COLO668 (cell line): ENCODE measurements around the gene ELK4.

ENCODE experiments used
- DNase-seq: peaks from one replicate; lab custom pipeline; 2025; ENCODE audit not compliant: unreplicated experiment; lab: John Stamatoyannopoulos, UW

ELK4 gene

GRCh38 chr1:205596876-205597275 lies 34.9 kb downstream of the ELK4 start:
- DNase-seq = no peak

GRCh38 chr1:205595861-205596260 lies 36.0 kb downstream of the ELK4 start:
- DNase-seq = no peak

- DNase-seq = no peak
Observed at GRCh38 chr1:205595435-205595834, 36.4 kb downstream of the ELK4 start.

GRCh38 chr1:205594846-205595245 lies 37.0 kb downstream of the ELK4 start:
- no peak for DNase-seq

- DNase-seq = no peak
Observed at GRCh38 chr1:205593967-205594366, 37.8 kb downstream of the ELK4 start.

- DNase-seq = no peak
Observed at GRCh38 chr1:205593532-205593931, 38.3 kb downstream of the ELK4 start.

GRCh38 chr1:205592443-205593003 lies 39.3 kb downstream of the ELK4 start:
- no peak for DNase-seq

GRCh38 chr1:205591522-205592351 lies 40.1 kb downstream of the ELK4 start:
- DNase-seq = peak; percentile 84

- DNase-seq = no peak
Observed at GRCh38 chr1:205590777-205591513, 40.9 kb downstream of the ELK4 start.

GRCh38 chr1:205590457-205590768 lies 41.4 kb downstream of the ELK4 start:
- no peak for DNase-seq

- no peak for DNase-seq
Observed at GRCh38 chr1:205589618-205590456, 42.0 kb downstream of the ELK4 start.

- DNase-seq = no peak
Observed at GRCh38 chr1:205589046-205589445, 42.8 kb downstream of the ELK4 start.

GRCh38 chr1:205588636-205589035 lies 43.2 kb downstream of the ELK4 start:
- DNase-seq = no peak

- no peak for DNase-seq
Observed at GRCh38 chr1:205587581-205587980, 44.2 kb downstream of the ELK4 start.

- DNase-seq = peak; percentile 76
Observed at GRCh38 chr1:205585835-205586785, 45.7 kb downstream of the ELK4 start.

GRCh38 chr1:205585169-205585834 lies 46.5 kb downstream of the ELK4 start:
- no peak for DNase-seq

GRCh38 chr1:205584732-205585131 lies 47.1 kb downstream of the ELK4 start:
- DNase-seq = no peak

- no peak for DNase-seq
Observed at GRCh38 chr1:205583461-205584130, 48.2 kb downstream of the ELK4 start.
